ENCODE data around the gene GINS2. TPM values are rescaled to one million over a fixed set of nuclear protein-coding genes. Genes with fewer than 3 reads are reported as not detected.

GINS2 gene
- total RNA-seq, 1 donor from 2014 or later, result 0.45 TPM

GRCh38 chr16:85716022-85716679 is 27.4 kb upstream of the GINS2 start:
- no peak for DNase-seq (ENCODE audit: low read depth)

DNA sequence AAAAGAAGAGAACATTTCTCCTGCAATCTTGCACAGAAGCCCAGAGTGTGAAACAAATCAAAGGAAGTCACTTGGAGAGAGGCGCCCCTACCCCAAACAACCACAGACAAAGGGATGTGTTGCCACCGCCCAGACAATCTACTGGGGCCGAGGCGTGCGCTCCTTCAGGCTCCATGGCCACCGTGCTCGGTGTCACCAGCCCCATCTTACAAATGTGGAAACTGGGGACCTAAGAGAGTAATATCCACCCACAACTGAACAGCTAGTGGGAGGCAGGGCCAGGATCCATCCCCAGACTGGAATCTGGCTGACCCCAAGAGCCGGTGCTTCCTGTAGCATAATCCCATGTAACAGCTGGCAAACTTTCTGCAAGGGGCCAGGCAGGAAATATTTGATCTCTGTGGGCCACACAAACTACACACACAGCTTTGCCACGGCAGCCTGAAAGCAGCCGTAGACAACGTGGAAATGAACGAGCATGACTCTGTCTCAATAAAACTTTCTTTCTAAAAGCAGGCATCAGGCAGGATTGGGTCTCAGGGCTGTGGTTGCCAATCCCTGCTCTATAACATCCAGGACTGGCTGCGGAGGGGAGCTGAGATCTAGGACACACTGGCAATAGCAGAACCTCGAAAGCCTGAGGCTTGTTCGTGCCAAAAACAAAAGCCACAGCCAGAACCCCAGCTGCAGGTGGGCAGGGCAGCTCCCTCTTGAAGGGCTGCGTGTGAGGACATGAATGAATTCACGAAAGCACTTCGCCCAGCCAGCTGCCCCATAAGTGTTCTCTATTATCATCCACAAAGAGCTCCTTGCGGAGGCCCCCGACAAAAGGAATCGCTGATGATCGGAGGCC is 26.6 kb upstream of the GINS2 start:
- no peak for DNase-seq (ENCODE audit: low read depth)

DNA sequence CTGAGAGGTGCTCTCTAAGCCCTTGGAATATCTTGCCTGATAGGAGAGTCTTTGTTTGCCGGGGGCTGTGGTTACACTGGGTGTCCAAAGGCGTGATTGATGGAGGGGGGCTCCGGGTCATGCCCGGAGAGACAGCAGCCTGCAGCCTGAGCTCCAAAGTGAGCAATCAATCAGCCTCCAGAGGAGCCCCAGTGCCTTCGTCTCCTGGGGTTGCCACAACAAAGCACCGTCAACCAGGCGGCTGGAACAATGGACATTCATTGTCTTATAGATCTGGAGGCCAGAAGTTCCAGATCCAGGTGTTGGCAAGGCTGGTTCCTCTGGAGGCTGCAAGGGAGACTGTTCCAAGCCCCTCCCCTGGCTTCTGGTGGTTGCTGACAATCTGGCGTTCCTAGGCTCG is 24.0 kb upstream of the GINS2 start:
- no peak for DNase-seq (ENCODE audit: low read depth)

DNA sequence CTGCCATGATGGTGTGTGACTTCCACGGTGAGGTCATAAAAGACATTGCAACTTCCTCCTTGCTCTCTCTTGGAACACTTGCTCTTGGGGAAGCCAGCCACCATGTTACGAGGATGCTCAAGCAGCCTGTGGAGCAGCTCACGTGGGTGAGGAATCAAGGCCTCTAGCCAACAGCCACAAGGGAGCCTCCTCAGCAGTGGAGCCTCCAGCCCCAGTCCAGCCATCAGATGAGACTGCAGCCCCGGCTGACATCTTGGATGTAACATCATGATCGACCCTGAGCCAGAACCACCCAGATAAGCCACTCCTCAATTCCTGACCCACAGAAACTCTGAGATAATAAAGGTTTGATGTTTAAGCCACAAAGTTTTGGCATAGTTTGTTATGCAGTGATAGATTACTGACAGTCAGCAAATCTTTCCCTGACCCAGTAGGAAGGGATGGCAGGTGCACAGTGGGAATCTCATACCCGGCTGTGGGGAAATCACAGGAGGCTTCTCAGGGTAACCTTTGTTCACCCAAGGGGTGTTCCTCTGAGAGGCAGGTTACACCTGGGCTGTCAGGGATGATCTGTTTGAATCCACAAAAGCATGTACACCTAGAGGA is 23.3 kb upstream of the GINS2 start:
- no peak for DNase-seq (ENCODE audit: low read depth)

DNA sequence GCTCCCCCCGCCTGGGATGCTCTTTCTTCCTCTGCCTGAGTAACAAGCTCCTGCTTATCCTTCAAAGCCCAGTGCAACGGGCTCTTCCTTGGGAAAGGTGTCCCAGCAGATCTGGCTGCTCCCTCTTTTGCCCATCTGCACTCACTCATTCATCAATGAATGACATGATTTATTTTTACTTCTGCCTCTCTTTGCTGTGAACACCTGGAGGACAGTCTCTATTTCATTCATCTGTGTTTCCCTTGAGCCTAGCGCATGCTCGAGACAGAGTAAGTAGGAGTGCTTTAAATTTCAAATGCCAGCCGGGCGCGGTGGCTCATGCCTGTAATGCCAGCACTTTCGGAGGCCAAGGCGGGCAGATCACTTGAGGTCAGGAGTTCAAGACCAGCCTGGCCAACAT is 22.0 kb upstream of the GINS2 start:
- no peak for DNase-seq (ENCODE audit: low read depth)

DNA sequence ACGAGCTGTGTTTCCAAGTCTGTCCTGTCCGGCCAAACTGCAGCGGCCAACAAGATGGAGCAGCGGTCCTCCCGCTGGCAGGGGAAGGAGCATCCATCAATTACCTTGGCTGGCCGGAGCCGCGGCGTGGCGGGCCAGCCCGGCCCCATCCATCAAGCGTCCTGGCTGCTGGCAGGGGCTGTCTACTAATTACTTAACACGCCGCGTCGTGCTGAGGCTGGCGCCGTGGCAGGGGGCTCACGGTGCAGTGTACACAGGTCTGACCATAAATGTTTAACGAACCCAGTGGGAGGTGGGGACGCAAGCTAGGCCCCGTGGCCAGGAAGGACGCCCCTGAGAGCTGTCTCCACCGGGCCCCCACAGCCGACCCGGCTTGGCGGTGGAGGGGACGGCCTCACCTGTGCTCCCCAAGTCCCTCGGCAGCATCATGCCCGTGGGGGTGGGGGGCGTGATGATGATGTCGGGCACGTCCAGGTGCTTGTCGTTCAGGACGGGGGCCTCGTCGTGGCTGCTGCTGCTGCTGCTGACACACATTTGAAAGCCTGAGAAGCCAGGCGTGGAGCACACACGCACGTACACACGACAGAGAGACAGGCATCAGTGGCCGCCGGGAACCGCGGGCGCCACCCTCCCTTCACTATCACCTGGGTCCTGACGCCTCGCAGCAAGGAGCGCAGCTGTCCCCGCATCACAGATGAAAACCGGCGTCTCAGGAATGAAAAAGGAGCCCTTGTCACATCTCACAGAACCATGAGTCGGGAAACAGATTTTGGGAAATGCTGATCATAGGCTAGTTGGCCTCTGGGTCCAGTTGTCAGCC is 21.2 kb upstream of the GINS2 start:
- DNase-seq (ENCODE audit: low read depth), result no peak

DNA sequence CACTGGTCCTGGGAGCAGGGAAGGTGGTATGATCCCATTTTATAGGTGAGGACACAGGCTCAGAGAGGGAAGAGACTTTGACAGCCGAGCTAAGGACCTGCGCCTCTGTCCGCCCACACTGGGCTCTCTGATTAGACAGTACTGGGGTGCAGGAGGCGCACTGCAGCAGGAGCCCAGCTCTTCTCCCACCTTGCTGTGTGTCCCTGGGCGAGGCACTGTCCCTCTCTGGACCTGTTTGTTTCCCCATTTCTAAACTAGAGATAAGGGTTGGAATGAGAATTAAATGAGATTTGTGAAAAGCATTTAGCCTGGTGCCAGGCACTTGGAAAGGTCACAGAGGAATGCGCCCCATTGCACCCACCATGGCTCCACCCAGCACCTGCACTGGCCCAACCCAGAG is 19.6 kb upstream of the GINS2 start:
- no peak for DNase-seq (ENCODE audit: low read depth)

DNA sequence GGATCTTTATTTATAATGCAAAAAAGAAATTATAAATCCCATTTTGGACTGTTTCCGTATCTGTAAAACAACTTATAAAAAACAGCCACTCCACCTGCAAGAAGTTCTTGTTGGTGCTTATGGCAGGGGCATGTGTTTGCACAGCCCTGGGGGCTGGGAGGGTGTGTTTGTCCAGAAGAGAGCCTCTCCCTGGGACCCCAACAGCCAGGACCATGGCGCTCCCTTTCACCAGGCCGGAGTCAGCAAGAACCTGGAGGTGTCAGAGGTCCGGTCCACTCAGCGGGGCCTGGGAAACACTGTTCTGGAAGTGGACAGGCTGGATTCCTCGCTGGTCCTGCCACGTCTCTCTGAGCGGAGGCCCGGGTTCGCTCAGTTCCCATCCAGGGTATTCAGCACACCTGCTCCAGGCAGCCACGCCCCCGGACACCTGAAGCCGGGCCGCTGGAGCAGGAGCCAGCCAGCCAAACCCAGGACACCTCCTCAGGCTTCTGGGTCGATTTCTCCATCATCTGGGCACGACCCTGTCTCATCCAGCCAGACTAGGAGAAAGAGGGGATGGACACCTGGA is 18.9 kb upstream of the GINS2 start:
- DNase-seq (ENCODE audit: low read depth), result no peak

- no peak for DNase-seq (ENCODE audit: low read depth)
Observed at GRCh38 chr16:85706449-85707034, 17.8 kb upstream of the GINS2 start.

DNA sequence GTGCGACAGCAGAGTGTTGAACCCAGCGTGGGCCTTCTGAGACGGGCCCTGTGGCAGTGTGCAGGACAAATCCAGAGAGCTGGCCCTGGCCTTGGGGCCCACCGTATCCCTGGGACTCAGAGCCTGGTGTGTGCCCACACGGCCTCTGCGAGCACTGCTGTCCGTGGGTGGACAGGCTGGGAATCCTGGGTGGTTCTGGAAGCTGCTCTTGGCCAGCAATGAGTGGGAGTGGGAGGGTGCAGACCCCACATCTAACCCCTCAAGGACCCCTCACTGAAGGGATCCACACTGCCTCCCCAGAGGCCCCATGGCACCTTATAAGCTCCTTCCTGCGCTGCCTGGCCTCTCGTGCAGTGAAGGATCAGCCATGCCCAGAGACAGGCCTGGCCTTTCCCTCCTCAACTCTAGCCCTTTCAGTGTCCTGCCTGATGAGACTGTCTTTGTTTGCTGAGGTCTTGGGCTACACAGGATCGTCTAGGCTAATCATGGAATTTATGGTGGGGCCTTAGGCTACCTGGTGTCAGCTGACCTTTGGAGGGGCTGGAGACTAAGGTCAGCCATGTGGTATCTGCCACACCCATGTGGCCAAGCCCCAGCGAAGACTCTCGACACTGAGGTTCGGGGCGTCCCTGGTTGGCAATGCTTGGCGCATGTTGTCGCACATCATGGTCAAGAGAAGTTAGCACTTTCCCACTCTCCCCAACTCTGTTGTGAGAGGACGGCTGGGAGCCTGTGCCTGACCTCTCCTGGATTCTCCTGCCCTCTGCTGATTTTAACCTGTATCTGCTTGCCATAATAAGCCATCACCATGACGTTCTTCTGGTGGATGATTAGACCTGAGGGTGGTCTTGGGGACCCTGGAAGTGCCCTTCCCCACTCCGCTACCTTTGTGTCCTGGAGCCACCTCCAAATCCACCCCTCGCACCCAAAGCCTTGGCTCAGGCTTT is 16.4 kb upstream of the GINS2 start:
- DNase-seq (ENCODE audit: low read depth), result no peak

DNA sequence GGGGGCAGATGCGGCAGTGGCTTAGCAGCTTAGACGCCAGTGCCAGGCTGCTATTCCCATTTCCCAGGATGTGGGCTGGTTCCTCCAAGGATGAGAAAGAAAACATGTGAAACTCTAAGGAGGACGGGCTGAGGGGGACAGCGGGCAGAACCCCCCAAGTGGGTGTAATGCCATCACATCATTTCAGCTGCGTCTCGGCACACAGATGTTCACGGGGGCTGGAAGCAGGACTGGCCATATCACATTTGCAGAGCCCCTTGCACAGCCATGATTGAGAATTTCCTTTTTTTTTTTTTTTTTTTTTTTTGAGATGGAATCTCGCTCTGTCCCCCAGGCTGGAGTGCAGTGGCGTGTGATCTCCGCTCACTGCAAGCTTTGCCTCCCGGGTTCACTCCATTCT is 15.3 kb upstream of the GINS2 start:
- no peak for DNase-seq (ENCODE audit: low read depth)

GRCh38 chr16:85699628-85700027 is 10.9 kb upstream of the GINS2 start:
- peak; percentile 75 for DNase-seq (ENCODE audit: low read depth)

DNA sequence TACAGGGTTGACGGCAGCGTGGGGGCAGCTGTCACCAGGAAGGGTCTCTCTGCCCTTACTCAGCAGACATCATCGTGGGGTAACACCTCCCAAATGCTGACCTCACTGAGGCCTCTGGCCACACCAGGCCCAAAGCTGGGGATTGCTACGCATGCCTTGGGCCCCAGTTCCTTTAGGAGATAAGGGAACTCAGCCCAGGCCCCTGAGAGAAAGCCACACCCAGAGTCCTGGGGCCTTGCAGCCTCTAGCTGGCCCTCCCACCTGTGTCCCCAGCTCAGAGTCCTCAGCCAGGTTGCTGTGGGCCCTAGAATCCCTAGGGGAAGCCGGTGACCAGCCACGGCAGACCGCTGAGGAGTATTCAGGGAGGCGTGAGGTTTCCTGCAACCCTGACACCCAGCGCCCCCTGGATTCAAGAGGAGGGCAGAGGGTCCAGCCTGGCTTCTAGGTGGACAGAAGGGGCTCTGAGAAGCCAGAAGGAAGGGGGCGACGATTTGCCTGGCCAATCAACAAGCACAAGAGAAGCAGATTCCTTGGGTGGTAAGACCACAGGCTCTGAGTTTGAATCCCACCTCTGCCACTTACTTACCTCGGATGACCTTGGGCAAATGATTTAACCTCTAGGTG is 10.3 kb upstream of the GINS2 start:
- no peak for DNase-seq (ENCODE audit: low read depth)

GRCh38 chr16:85698459-85698891 is 9.7 kb upstream of the GINS2 start:
- DNase-seq (ENCODE audit: low read depth), result no peak

DNA sequence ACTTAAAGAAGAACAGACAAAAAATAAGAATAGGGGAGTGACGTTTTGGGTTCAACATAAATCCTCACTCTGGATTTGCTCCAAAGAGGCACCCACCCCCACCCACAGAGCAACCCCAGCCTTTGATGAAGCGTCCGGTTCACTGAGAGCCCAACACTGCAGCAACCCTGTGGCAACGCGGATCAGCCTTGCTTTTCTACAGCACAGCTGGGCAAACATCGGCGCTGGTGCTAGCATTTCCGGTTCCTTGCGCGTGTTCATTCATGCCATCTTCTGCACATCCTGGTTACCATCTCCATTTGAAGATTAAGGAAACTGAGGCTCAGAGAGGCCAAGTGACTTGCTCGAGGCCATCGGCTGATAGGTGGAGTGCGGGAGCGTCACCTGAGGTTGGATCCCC is 8.7 kb upstream of the GINS2 start:
- DNase-seq (ENCODE audit: low read depth), result no peak

- no peak for DNase-seq (ENCODE audit: low read depth)
Observed at GRCh38 chr16:85696781-85697180, 8.0 kb upstream of the GINS2 start.

DNA sequence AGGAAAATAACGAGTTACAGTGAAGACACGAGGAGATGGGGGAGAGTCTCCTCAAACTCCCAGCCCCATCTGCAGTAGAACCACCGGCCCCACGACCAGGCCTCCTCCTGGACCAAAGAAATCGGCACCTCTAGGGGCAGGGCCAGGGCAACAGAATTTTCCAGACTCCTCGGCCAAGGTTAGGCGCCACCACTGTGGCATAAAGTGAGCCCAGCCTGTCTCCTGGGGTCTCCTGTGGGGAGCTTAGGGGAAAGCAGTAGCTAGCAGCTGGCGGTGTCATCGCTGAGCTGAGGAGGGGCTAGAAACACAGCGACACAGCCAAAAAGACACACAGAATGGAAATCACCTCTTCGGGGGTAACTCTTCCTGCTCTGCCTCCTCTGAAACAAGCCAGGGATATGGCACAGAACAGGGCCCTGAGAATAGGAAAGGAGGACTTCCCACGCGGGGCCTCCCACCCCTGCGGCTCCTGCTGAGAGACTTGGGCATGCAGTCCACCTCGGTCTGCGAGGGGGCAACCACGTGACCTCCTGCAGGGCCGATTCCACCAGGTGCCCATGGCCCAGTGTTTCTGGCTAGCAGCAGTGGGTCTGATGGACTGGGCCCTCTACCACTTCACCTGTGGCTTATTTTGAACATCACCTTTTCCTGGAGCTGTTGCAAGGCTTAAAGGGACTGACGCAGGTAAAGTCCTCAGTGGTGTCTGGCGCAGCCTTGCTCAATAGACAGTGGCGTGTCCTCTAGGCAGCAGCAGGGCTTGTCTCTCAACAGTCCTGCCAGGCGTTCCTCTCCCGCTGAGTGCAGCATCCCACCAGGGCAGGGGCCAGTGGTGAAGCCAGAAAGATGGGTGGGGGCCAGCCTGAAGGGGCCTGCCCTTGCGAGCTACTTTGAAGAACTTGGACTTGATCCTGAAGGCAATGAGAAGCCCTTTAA is 6.7 kb upstream of the GINS2 start:
- DNase-seq (ENCODE audit: low read depth), result no peak

DNA sequence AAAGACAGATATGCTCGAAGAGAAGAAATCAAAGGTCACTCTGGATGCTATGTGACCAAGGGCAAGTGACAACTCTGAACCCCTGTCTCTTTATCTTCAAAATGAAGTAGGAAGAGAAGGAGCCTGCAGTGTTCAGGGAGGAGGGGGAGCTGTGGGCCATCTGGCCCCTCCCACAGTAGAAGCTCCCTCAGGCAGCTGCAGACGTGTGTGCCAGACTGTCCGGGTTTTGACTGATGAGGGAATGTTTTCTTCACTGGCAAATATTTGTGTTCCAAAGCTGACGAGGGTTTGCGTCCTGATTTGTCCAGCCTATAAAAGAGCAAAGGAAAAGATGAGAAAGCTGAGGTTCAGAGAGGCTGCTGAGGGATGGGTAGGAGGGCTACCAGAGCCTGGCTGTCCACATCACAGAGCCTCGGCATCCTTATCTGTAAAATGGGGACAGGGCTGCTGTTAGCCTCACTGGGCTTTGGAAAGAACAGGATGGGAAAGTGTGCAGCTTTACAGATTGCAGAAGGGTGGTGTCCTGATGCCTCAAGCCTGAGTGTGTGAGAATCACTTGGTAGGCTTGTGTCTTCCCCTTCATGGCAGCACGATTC is 1.8 kb upstream of the GINS2 start:
- no peak for DNase-seq (ENCODE audit: low read depth)
